AG04449 (cell line): ENCODE measurements around the gene MRPS21.
"Not testable (repeated sequence)": the region's sequence is repeated elsewhere in the genome, so short reads cannot be mapped to it uniquely, and the experiment has no call there.

ENCODE experiments used
- CTCF ChIA-PET: fragments of 350-600 bp; formaldehyde crosslinking; extraction: SDS; loops from one replicate; lab custom pipeline; 2021; ENCODE audit warnings: antibody characterized with exemption; lab: Yijun Ruan, JAX
- POLR2A ChIA-PET: fragments of 400-600, 350-600 bp; formaldehyde crosslinking; extraction: SDS; loops from one replicate; lab custom pipeline; 2020; ENCODE audit warnings: antibody characterized with exemption, inconsistent platforms; lab: Yijun Ruan, JAX
- DNase-seq: peaks from one replicate; pipeline ENCODE4 v3.0.0-alpha.2; 2010; ENCODE audit warnings: low read depth, low spot score
- H3K4me3 ChIP-seq: 2 replicates; pipeline ENCODE4 v1.5.1; 2011; ENCODE audit warnings: low read depth, mild to moderate bottlenecking, control low read depth, low read length
- CTCF ChIP-seq: IDR thresholded peaks from one replicate; pipeline ENCODE4 v1.5.1; 2011; ENCODE audit warnings: mild to moderate bottlenecking, moderate library complexity, low read length, control low read depth, inconsistent platforms; ENCODE audit not compliant: insufficient read depth; ENCODE audit errors: missing control alignments

The MRPS21 gene

GRCh38 chr1:150302902-150303301 is 9.2 kb downstream of the MRPS21 start:
- no peak for TF ChIP-seq CTCF
- ChIA-PET POLR2A (no interaction called here), CTCF (no interaction called here)
- no peak overlapping the region for H3K4me3 ChIP-seq
- no peak for DNase-seq

DNA sequence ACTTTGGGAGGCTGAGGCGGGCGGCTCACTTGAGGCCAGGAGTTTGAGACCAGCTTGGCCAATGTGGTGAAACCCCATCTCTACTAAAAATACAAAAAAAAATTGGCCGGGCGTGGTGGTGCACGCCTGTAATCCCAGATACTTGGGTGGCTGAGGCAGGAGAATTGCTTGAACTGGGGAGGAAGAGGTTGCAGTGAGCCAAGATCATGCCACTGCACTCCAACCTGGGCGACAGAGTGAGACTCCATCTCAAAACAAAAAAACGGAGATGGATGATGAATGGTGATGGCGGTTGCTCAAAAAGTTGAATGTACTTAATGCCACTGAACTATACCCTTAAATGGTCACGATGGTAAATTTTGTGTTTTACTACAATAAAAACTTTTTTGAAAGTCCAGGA is 14.9 kb downstream of the MRPS21 start:
- CTCF ChIA-PET, H3K4me3 ChIP-seq, DNase-seq, POLR2A ChIA-PET: not testable (repeated sequence)

DNA sequence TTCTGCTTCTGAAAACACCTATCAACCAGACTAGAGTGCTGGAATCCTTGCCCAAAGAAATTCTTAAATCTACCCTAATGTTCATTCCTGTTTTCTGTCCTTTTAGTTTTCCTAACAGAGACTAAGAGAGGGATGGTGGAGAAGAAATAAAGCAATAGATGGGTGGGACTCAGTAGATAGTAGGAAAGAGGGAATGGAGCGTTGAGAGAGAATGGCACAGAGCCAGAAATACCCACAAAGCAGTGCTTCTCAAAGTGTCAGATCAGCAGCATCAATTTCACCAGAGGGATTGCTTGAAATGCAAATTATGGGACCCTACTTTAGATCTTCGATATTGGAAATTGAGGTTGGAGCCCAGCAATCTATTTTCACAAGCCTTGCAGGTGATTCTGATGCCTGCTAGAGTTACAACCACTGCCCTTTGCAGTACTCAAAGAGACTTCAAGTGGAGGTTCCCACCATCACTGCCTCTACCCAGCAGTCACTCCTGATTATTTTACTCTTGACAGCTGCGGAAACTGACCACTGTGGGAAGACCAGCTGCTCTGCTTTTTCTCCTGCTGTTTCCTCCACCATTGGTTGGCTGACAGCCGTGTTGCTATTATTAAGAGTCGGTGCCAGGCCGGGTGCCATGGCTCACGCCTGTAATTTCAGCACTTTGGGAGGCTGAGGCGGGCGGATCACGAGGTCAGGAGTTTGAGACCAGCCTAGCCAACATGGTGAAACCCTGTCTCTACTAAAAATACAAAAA is 16.3 kb downstream of the MRPS21 start:
- CTCF ChIA-PET: no interaction called here
- POLR2A ChIA-PET: no interaction called here
- H3K4me3 ChIP-seq: no peak overlapping the region
- DNase-seq: no peak
- no peak for TF ChIP-seq CTCF

DNA sequence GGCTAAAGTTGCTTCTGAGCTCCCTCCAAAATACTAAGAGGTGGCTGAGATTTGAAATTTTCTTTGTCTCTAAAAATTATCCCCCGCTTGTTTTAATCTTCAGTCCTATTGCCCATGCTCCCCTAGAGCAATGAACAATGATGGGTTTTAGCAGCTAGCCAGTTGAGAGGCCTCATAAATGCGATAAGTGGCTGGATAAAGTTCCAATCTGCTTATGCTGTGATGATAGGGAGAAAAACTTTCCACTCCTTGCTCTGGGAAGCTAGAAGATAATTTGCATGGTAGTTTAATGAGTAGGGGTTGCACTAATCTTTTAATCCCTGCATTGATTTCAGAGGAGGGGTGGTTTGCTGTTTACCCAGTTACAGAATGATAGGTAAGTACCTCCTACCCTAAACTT is 18.1 kb downstream of the MRPS21 start:
- ChIA-PET POLR2A (no interaction called here), CTCF (interaction anchor here (1.5 kb wide), 1 partner anchor 56 kb away, joined by 4 read pairs; no protein-coding TSS in a partner anchor)
- no peak overlapping the region for H3K4me3 ChIP-seq
- TF ChIP-seq CTCF: no peak
- no peak for DNase-seq

DNA sequence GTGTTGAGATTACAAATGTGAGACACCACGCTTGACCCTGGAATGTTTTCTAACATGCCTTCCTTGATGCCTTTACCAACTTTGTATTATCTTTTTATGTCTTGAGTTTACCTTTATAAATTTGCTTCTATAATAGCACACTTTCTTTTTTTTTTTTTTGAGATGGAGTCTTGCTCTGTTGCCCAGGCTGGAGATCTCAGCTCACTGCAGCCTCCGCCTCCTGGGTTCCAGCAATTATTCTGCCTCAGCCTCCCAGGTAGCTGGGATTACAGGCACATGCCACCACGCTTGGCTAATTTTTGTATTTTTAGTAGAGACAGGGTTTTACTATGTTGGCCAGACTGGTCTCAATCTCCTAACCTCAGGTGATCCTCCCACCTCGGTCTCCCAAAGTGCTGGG is 21.0 kb downstream of the MRPS21 start:
- ChIA-PET CTCF (interaction anchor here (1.3 kb wide), 1 partner anchor 59 kb away, joined by 3 read pairs; no protein-coding TSS in a partner anchor), POLR2A (interaction anchor here (0.6 kb wide), 1 partner anchor 16 kb away, joined by 3 read pairs; no protein-coding TSS in a partner anchor)
- DNase-seq: not testable (repeated sequence)

GRCh38 chr1:150320667-150320978 is 27.0 kb downstream of the MRPS21 start:
- POLR2A ChIA-PET: no interaction called here
- no peak for DNase-seq
- peak overlapping the region; percentile 97 for H3K4me3 ChIP-seq
- CTCF ChIA-PET: interaction anchor here (4.6 kb wide), 1 partner anchor 65 kb away, joined by 20 read pairs; no protein-coding TSS in a partner anchor
- no peak for TF ChIP-seq CTCF

More for the DNA sequence above, 21.0 kb downstream of the MRPS21 start:
- not testable (repeated sequence) for H3K4me3 ChIP-seq

DNA sequence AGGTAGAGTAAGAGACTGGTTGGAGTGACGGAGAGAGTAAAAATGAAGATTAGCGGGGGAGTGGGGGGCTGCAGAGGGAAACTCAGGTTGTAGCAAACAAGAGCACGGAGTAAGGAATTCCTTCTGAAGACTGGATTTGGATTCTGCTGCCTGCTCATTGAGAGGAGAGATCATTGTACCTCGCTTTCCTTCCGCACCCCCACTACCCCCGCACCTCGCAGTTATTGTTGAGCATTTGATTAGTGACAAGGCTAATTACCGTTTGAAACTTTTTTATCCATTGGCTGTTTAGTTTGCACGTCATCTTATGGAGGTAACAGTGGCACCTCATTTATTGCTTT is 28.1 kb downstream of the MRPS21 start:
- CTCF ChIA-PET: interaction anchor here (4.6 kb wide), 1 partner anchor 66 kb away, joined by 20 read pairs; no protein-coding TSS in a partner anchor
- TF ChIP-seq CTCF: no peak
- DNase-seq: no peak
- H3K4me3 ChIP-seq: peak overlapping the region; percentile 97
- POLR2A ChIA-PET: no interaction called here
